ENCODE measurements around the gene PTPN14. TPM values are rescaled to one million over a fixed set of nuclear protein-coding genes. Genes with fewer than 3 reads are reported as not detected.

PTPN14 gene
- total RNA-seq, 4 donors from 2014 or later = 4.5 to 9.7 (median 7.1) TPM

DNA sequence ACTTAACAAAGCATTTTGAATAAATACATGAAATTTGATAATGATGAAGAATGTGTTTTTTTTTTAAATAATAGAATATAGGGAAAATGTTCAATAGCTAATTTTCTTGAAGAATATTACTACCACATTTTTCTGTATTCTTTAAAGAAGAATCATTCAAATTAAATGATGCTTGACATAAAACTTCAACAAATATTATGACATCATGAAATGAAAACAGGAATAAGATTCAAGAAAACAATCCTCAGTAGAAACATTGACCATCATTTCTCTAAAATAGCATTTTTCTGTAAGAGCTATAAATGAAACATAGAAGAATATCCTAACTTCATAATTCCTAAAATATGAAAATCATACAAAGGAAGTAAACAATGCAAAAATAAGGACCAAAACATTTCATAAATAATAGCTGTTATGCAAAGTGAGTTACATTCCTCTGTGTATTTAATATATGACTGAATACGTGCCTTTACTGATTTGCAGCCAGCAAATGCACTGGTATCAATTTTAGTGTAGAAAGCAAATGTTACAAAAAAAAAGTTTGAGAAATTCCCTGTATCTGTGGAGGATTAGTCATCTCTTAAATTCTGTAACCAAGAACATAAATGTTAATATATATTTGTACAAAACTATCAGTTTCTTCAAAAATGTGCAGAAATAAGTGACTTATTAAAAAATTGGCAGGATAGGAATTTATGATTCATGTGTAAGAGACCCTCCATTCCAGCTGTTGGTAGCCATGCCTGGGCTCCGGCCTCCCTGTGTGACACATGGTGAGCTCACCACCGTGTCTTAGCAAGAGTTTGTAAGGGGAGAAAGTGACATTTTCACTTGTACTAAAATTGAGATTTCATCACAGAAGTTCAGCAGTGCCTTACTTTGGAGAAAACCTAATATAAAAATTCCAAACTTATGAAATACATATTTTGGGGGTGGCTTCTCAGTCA lies 15.0 kb upstream of the PTPN14 start:
- in situ Hi-C loops (cut with MboI; ENCODE audit: low pct_ligation_motif_present in 1 of 4, low pct_unique_long_range_greater_than_20kb in 1 of 4, low sequenced_read_pairs in 3 of 4) = no loop called here
- H3K9me3 ChIP-seq = no peaks in the 10 kb centered on the region
- no peaks in the 10 kb centered on the region for H3K4me1 ChIP-seq
- H3K36me3 ChIP-seq = no peaks in the 10 kb centered on the region
- intact Hi-C loops (cut with DNase I; ENCODE audit: low total_unique reads) = no loop called here
- no peak overlapping the region for H3K27ac ChIP-seq
- no peak overlapping the region for H3K4me3 ChIP-seq
- no peak for DNase-seq
- 70 to 83% methylated on average over 3 of the region's 3 CpGs for WGBS, 2 donors (ENCODE audit: low coverage in 1 of 2)
- no peaks in the 10 kb centered on the region for H3K27me3 ChIP-seq
- TF ChIP-seq POLR2AphosphoS5 (IDR thresholded peaks at IDR 0.05) (no peak), EP300 (IDR thresholded peaks at IDR 0.05; ENCODE audit: low read depth) (no peak), POLR2A (IDR thresholded peaks at IDR 0.05) (no peak)
- TF ChIP-seq, protein P1, sequence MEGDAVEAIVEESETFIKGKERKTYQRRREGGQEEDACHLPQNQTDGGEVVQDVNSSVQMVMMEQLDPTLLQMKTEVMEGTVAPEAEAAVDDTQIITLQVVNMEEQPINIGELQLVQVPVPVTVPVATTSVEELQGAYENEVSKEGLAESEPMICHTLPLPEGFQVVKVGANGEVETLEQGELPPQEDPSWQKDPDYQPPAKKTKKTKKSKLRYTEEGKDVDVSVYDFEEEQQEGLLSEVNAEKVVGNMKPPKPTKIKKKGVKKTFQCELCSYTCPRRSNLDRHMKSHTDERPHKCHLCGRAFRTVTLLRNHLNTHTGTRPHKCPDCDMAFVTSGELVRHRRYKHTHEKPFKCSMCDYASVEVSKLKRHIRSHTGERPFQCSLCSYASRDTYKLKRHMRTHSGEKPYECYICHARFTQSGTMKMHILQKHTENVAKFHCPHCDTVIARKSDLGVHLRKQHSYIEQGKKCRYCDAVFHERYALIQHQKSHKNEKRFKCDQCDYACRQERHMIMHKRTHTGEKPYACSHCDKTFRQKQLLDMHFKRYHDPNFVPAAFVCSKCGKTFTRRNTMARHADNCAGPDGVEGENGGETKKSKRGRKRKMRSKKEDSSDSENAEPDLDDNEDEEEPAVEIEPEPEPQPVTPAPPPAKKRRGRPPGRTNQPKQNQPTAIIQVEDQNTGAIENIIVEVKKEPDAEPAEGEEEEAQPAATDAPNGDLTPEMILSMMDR (IDR thresholded peaks at IDR 0.05) = no peak

GRCh38 chr1:214565310-214565709 lies 13.9 kb upstream of the PTPN14 start:
- WGBS, 2 donors (ENCODE audit: low coverage in 1 of 2) = 62 to 89% methylated on average over 1 of the region's 1 CpG
- DNase-seq = no peak
- Histone ChIP-seq H3K36me3 (no peaks in the 10 kb centered on the region), H3K4me1 (no peaks in the 10 kb centered on the region), H3K27ac (no peak overlapping the region), H3K4me3 (no peak overlapping the region), H3K27me3 (no peaks in the 10 kb centered on the region), H3K9me3 (no peaks in the 10 kb centered on the region)
- in situ Hi-C loops (cut with MboI; ENCODE audit: low pct_ligation_motif_present in 1 of 4, low pct_unique_long_range_greater_than_20kb in 1 of 4, low sequenced_read_pairs in 3 of 4) = no loop called here
- TF ChIP-seq POLR2AphosphoS5 (IDR thresholded peaks at IDR 0.05) (no peak), POLR2A (IDR thresholded peaks at IDR 0.05) (no peak), EP300 (IDR thresholded peaks at IDR 0.05; ENCODE audit: low read depth) (no peak)
- TF ChIP-seq, protein P1 (IDR thresholded peaks at IDR 0.05) = no peak
- intact Hi-C loops (cut with DNase I; ENCODE audit: low total_unique reads) = no loop called here

GRCh38 chr1:214563881-214564280 lies 12.5 kb upstream of the PTPN14 start:
- H3K27ac ChIP-seq = no peak overlapping the region
- in situ Hi-C loops (cut with MboI; ENCODE audit: low pct_ligation_motif_present in 1 of 4, low pct_unique_long_range_greater_than_20kb in 1 of 4, low sequenced_read_pairs in 3 of 4) (no loop called here), intact Hi-C loops (cut with DNase I; ENCODE audit: low total_unique reads) (no loop called here)
- DNase-seq = no peak
- TF ChIP-seq POLR2A (IDR thresholded peaks at IDR 0.05) = no peak
- TF ChIP-seq, protein P1 (IDR thresholded peaks at IDR 0.05) = no peak
- TF ChIP-seq EP300 (IDR thresholded peaks at IDR 0.05; ENCODE audit: low read depth) = no peak
- TF ChIP-seq POLR2AphosphoS5 (IDR thresholded peaks at IDR 0.05) = no peak
- no peaks in the 10 kb centered on the region for H3K9me3 ChIP-seq
- H3K4me1 ChIP-seq = no peaks in the 10 kb centered on the region
- H3K4me3 ChIP-seq = no peak overlapping the region
- no peaks in the 10 kb centered on the region for H3K36me3 ChIP-seq
- no peaks in the 10 kb centered on the region for H3K27me3 ChIP-seq

- Histone ChIP-seq H3K4me3 (no peak overlapping the region), H3K36me3 (no peaks in the 10 kb centered on the region), H3K4me1 (no peaks in the 10 kb centered on the region), H3K27ac (no peak overlapping the region), H3K9me3 (no peaks in the 10 kb centered on the region), H3K27me3 (no peaks in the 10 kb centered on the region)
- intact Hi-C loops (cut with DNase I; ENCODE audit: low total_unique reads) = no loop called here
- no peak for DNase-seq
- in situ Hi-C loops (cut with MboI; ENCODE audit: low pct_ligation_motif_present in 1 of 4, low pct_unique_long_range_greater_than_20kb in 1 of 4, low sequenced_read_pairs in 3 of 4) = no loop called here
- TF ChIP-seq EP300 (IDR thresholded peaks at IDR 0.05; ENCODE audit: low read depth) (no peak), POLR2AphosphoS5 (IDR thresholded peaks at IDR 0.05) (no peak), POLR2A (IDR thresholded peaks at IDR 0.05) (no peak)
- TF ChIP-seq, protein P1 (IDR thresholded peaks at IDR 0.05) = no peak
- WGBS, 2 donors (ENCODE audit: low coverage in 1 of 2) = 48 to 64% methylated on average over 4 to 8 of the region's 8 CpGs
Observed at GRCh38 chr1:214557952-214558735, 6.7 kb upstream of the PTPN14 start.

Measured in transverse colon (tissue), 4 donors.